Measurements from ENCODE around the gene FHIT. TPM values are rescaled to one million over a fixed set of nuclear protein-coding genes. Genes with fewer than 3 reads are reported as not detected.

Gene FHIT
- total RNA-seq, 2 donors from 2014 or later, result 6.8 to 12.3 TPM

DNA sequence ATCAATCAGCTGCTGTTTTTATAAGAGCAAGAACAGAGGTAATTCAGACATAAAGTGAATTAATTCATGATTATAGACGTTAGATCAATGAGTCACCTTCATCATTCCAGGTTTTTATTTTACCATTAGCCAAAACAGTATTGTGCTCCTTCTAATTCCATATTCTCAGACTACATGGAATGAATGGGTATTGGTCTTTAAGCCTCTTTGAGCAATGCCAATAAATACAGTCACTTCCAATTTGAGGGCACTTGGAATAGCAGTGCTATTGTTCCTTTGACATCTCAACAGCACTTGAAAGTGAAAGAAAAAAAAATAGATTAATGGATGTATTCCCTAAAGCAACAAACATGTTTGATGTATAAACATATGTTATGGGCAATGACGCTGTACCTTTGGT is 1370.5 kb downstream of the FHIT start:
- no peaks in the 10 kb centered on the region for H3K4me1 ChIP-seq (ENCODE audit: control insufficient read depth, insufficient read depth, low read length)
- H3K9me3 ChIP-seq (ENCODE audit: control insufficient read depth, low read length), result no peaks in the 10 kb centered on the region
- H3K27ac ChIP-seq (ENCODE audit: low read depth, low read length), result no peak overlapping the region
- H3K36me3 Mint-ChIP-seq (ENCODE audit: low read depth), result no peaks in the 10 kb centered on the region
- no peak for DNase-seq
- no peak overlapping the region for H3K27ac Mint-ChIP-seq
- 88 to 100% methylated on average over 1 to 2 of the region's 2 CpGs for WGBS, 2 experiments (ENCODE audit: insufficient coverage in 1 of 2, insufficient read length in 1 of 2)
- peaks cover 4% of the 10 kb centered on the region for H3K4me1 Mint-ChIP-seq
- no peaks in the 10 kb centered on the region for H3K27me3 Mint-ChIP-seq (ENCODE audit: insufficient read depth)
- H3K4me3 Mint-ChIP-seq, result no peak overlapping the region
- no peaks in the 10 kb centered on the region for H3K36me3 ChIP-seq (ENCODE audit: control insufficient read depth, insufficient read depth, low read length)
- H3K27me3 ChIP-seq (ENCODE audit: control insufficient read depth, insufficient read depth, low read length, poor library complexity, severe bottlenecking), result no peaks in the 10 kb centered on the region
- H3K9me3 Mint-ChIP-seq, result no peaks in the 10 kb centered on the region
- H3K9ac ChIP-seq (ENCODE audit: extremely low read depth, low read length, poor library complexity, severe bottlenecking), result no peak overlapping the region
- TF ChIP-seq, protein P1, sequence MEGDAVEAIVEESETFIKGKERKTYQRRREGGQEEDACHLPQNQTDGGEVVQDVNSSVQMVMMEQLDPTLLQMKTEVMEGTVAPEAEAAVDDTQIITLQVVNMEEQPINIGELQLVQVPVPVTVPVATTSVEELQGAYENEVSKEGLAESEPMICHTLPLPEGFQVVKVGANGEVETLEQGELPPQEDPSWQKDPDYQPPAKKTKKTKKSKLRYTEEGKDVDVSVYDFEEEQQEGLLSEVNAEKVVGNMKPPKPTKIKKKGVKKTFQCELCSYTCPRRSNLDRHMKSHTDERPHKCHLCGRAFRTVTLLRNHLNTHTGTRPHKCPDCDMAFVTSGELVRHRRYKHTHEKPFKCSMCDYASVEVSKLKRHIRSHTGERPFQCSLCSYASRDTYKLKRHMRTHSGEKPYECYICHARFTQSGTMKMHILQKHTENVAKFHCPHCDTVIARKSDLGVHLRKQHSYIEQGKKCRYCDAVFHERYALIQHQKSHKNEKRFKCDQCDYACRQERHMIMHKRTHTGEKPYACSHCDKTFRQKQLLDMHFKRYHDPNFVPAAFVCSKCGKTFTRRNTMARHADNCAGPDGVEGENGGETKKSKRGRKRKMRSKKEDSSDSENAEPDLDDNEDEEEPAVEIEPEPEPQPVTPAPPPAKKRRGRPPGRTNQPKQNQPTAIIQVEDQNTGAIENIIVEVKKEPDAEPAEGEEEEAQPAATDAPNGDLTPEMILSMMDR (conservative IDR thresholded peaks at IDR 0.05), result no peak
- no peak overlapping the region for H3K4me3 ChIP-seq (ENCODE audit: low read length)

DNA sequence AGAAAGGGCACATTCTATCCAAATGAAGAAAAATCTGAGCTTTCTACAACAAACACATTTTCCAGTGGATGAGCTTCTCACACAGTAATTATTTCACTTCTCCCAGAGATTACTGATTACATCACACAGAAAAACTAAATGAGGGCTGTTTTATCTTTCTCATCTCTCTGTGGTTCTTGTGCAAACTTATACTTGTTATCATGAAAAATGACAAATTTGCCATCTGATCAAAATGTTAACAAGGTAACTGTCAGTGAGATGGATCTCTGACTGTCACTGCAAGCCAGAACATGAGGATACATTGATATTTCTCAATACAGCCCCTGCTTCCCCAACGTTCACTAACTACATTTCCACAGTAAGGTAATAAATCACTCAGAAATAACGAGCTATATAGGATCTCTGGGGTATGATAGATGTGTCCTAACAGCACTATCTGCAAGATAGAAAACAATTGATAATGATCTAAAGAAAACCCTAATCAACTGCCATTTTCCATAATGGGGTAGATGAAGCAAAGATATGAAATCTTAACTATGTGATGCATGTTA is 1372.1 kb downstream of the FHIT start:
- TF ChIP-seq, protein P1 (conservative IDR thresholded peaks at IDR 0.05), result no peak
- 100% methylated on average over 2 of the region's 2 CpGs; no CpG with 5 or more reads in 1 of the 2 experiments for WGBS, 2 experiments (ENCODE audit: insufficient coverage in 1 of 2, insufficient read length in 1 of 2)
- H3K4me3 Mint-ChIP-seq, result no peak overlapping the region
- no peak overlapping the region for H3K27ac ChIP-seq (ENCODE audit: low read depth, low read length)
- no peaks in the 10 kb centered on the region for H3K9me3 Mint-ChIP-seq
- H3K9me3 ChIP-seq (ENCODE audit: control insufficient read depth, low read length), result no peaks in the 10 kb centered on the region
- no peaks in the 10 kb centered on the region for H3K27me3 Mint-ChIP-seq (ENCODE audit: insufficient read depth)
- no peak for DNase-seq
- H3K4me3 ChIP-seq (ENCODE audit: low read length), result no peak overlapping the region
- H3K27me3 ChIP-seq (ENCODE audit: control insufficient read depth, insufficient read depth, low read length, poor library complexity, severe bottlenecking), result no peaks in the 10 kb centered on the region
- H3K36me3 Mint-ChIP-seq (ENCODE audit: low read depth), result no peaks in the 10 kb centered on the region
- no peaks in the 10 kb centered on the region for H3K36me3 ChIP-seq (ENCODE audit: control insufficient read depth, insufficient read depth, low read length)
- no peaks in the 10 kb centered on the region for H3K4me1 ChIP-seq (ENCODE audit: control insufficient read depth, insufficient read depth, low read length)
- peaks cover 4% of the 10 kb centered on the region for H3K4me1 Mint-ChIP-seq
- H3K9ac ChIP-seq (ENCODE audit: extremely low read depth, low read length, poor library complexity, severe bottlenecking), result no peak overlapping the region
- H3K27ac Mint-ChIP-seq, result no peak overlapping the region

GRCh38 chr3:59878038-59878427 is 1373.2 kb downstream of the FHIT start:
- no peak overlapping the region for H3K27ac Mint-ChIP-seq
- 85 to 88% methylated on average over 2 of the region's 2 CpGs for WGBS, 2 experiments (ENCODE audit: insufficient coverage in 1 of 2, insufficient read length in 1 of 2)
- H3K36me3 ChIP-seq (ENCODE audit: control insufficient read depth, insufficient read depth, low read length), result no peaks in the 10 kb centered on the region
- no peak overlapping the region for H3K27ac ChIP-seq (ENCODE audit: low read depth, low read length)
- H3K27me3 ChIP-seq (ENCODE audit: control insufficient read depth, insufficient read depth, low read length, poor library complexity, severe bottlenecking), result no peaks in the 10 kb centered on the region
- no peaks in the 10 kb centered on the region for H3K9me3 ChIP-seq (ENCODE audit: control insufficient read depth, low read length)
- no peak for DNase-seq
- no peak overlapping the region for H3K4me3 Mint-ChIP-seq
- no peaks in the 10 kb centered on the region for H3K27me3 Mint-ChIP-seq (ENCODE audit: insufficient read depth)
- H3K4me3 ChIP-seq (ENCODE audit: low read length), result no peak overlapping the region
- H3K4me1 Mint-ChIP-seq, result peaks cover 11% of the 10 kb centered on the region
- no peaks in the 10 kb centered on the region for H3K36me3 Mint-ChIP-seq (ENCODE audit: low read depth)
- no peak overlapping the region for H3K9ac ChIP-seq (ENCODE audit: extremely low read depth, low read length, poor library complexity, severe bottlenecking)
- no peaks in the 10 kb centered on the region for H3K9me3 Mint-ChIP-seq
- no peaks in the 10 kb centered on the region for H3K4me1 ChIP-seq (ENCODE audit: control insufficient read depth, insufficient read depth, low read length)
- TF ChIP-seq, protein P1 (conservative IDR thresholded peaks at IDR 0.05), result no peak
